Left ventricle myocardium inferior (tissue), 1 donor: Measurements from ENCODE around the gene RPL29. TPM values are rescaled to one million over a fixed set of nuclear protein-coding genes. Genes with fewer than 3 reads are reported as not detected.
"Not testable (repeated sequence)": the region's sequence is repeated elsewhere in the genome, so short reads cannot be mapped to it uniquely, and the experiment has no call there.

Experiments used
- DNase-seq: peaks from one replicate; pipeline ENCODE4 v3.0.0-alpha.2; 2020
- H3K27ac ChIP-seq: fragments of 200-600 bp; replicated peaks from 2 replicates; pipeline ENCODE4 v1.8.0; 2021
- H3K27me3 ChIP-seq: fragments of 200-600 bp; 2 replicates; pipeline ENCODE4 v1.8.0; 2021; ENCODE audit warnings: low read depth
- H3K36me3 ChIP-seq: fragments of 200-600 bp; 2 replicates; pipeline ENCODE4 v1.8.0; 2021
- H3K4me1 ChIP-seq: fragments of 200-600 bp; 2 replicates; pipeline ENCODE4 v1.8.0; 2021
- H3K4me3 ChIP-seq: fragments of 200-600 bp; 2 replicates; pipeline ENCODE4 v1.8.0; 2021; ENCODE audit warnings: mild to moderate bottlenecking, moderate library complexity
- H3K9me3 ChIP-seq: fragments of 200-600 bp; replicated peaks from 2 replicates; pipeline ENCODE4 v1.8.0; 2021
- CTCF ChIP-seq: fragments of 200-600 bp; IDR thresholded peaks from 2 replicates; pipeline ENCODE4 v1.8.0; 2021; ENCODE audit warnings: antibody characterized with exemption, mild to moderate bottlenecking, borderline replicate concordance
- intact Hi-C: fragments of 100-400 bp; cut with micrococcal nuclease; formaldehyde crosslinking; loops from one replicate; pipeline ENCODE4 v1.11.0; 2022
- long read RNA-seq: library from polyadenylated mRNA; unstranded; transcript quantifications from one replicate; pipeline ENCODE4 v2.0.0, GENCODE V29; 2021
- total RNA-seq: library from RNA; stranded (reverse); fragmentation: NEBNext Ultra II Directional; extraction: Animal tissue kit (Norgen Biotek cat#: 25700); gene quantifications from one replicate; pipeline ENCODE4 v1.2.1, GENCODE V29; 2021
- donor health status: DM: no; HTN: yes; CAD: no; lungs with severe emphysema.

RPL29 gene
- 621 TPM for total RNA-seq
- long read RNA-seq, transcript RPL29-201 (4 exons, 723 nt) = major isoform, 103 of 141 reads
- long read RNA-seq, partial matches to known transcripts = 36 of 141 reads
- long read RNA-seq, other reads (novel, unspliced or antisense) = 2 of 141 reads

- intact Hi-C loops = no loop called here
Observed at GRCh38 chr3:51995346-51996163, at the start of gene RPL29. Gene RPL29 (minus strand): TSS chr3:51995895. CDS start chr3:51995461, 434 bp downstream.

GRCh38 chr3:52044869-52045619 is 49.3 kb upstream of the RPL29 start:
- H3K27me3 ChIP-seq = no peaks in the 10 kb centered on the region
- peaks cover 79% of the 10 kb centered on the region for H3K4me1 ChIP-seq
- TF ChIP-seq CTCF = no peak
- peak overlapping the region; percentile 46 for H3K27ac ChIP-seq
- peaks cover 19% of the 10 kb centered on the region for H3K36me3 ChIP-seq
- DNase-seq = no peak
- H3K9me3 ChIP-seq = no peaks in the 10 kb centered on the region
- H3K4me3 ChIP-seq = no peak overlapping the region
- intact Hi-C loops = no loop called here

More at GRCh38 chr3:51995346-51996163, at the start of gene RPL29:
- peak; percentile 90 for DNase-seq
- Histone ChIP-seq H3K4me3 (peak within 1 kb of the TSS; percentile 82), H3K27me3 (no peaks in the 10 kb centered on the region), H3K36me3 (peaks cover 32% of the 10 kb centered on the region), H3K27ac (peak within 1 kb of the TSS; percentile 84), H3K9me3 (no peaks in the 10 kb centered on the region), H3K4me1 (peaks cover 34% of the 10 kb centered on the region)
- peak; percentile 41 for TF ChIP-seq CTCF

DNA sequence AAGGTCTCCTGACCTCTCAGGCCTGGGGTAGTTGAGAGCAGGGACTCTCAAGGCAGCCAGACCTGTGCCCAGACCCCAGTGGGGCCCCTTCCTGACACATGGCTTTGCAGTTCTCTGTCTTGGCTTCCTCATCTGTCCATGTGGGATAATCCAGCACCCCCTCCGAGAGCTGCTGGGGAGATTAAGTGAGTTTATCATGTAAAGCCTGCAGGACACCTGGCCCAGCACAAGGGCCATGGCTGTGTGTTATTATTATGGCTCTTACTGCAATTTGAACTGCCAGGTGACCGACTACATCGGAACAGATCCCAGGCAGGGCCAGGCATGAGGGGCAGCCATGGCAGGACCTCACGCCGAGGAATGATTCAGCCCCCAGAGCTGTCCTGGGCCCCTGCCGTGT is 48.1 kb upstream of the RPL29 start:
- no peaks in the 10 kb centered on the region for H3K9me3 ChIP-seq
- no peak for DNase-seq
- intact Hi-C loops = no loop called here
- peaks cover 76% of the 10 kb centered on the region for H3K4me1 ChIP-seq
- H3K27ac ChIP-seq = peak overlapping the region; percentile 8
- no peak for TF ChIP-seq CTCF
- peaks cover 6% of the 10 kb centered on the region for H3K36me3 ChIP-seq
- no peak overlapping the region for H3K4me3 ChIP-seq
- H3K27me3 ChIP-seq = no peaks in the 10 kb centered on the region

- DNase-seq, H3K36me3 ChIP-seq, H3K4me3 ChIP-seq, H3K27me3 ChIP-seq, H3K9me3 ChIP-seq, intact Hi-C loops: not testable (repeated sequence)
- Histone ChIP-seq H3K27ac (peak overlapping the region; percentile 8), H3K4me1 (peaks cover 69% of the 10 kb centered on the region)
Observed at GRCh38 chr3:52043039-52043438, 47.3 kb upstream of the RPL29 start.

DNA sequence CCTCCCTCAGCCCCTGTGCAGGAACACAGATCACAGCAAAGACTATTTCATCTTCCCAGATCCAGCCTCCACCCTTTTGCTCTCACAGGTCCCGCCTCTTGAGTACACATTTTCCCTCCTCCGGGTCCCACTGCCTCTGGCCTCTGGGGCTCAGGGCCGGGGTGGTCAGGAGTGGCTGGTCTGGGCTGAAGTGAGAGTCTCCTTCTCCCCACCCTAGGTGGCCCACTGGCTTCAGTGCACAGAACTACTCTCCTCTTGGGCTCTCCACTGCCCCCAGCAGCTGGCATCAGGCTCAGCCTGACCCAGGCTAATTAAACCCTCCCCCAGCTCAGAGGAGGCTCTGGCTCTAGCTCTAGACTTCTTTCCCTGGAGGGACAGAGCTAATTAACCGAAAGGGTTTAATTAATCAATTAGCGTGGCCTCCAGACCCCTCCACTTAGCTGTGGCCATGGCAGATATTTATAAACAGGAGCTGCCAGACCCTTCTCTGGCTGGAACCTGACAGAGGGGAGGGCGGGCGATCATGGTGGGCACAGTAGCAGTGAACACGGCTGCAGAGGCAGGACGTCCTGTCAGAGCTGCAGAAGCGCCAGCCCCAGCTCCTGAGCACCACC is 45.5 kb upstream of the RPL29 start:
- Histone ChIP-seq H3K4me1 (peaks cover 50% of the 10 kb centered on the region), H3K4me3 (no peak overlapping the region), H3K27me3 (no peaks in the 10 kb centered on the region), H3K36me3 (no peaks in the 10 kb centered on the region), H3K9me3 (no peaks in the 10 kb centered on the region), H3K27ac (peak overlapping the region; percentile 78)
- intact Hi-C loops = no loop called here
- TF ChIP-seq CTCF = peak; percentile 56
- DNase-seq = no peak
